ENCODE measurements around the gene RPS5. TPM values are rescaled to one million over a fixed set of nuclear protein-coding genes. Genes with fewer than 3 reads are reported as not detected.

RPS5 gene
- total RNA-seq, 2 experiments from 2014 or later, result 1,234 to 1,535 TPM

- Mint-ChIP-seq H3K9me3 (ENCODE audit: low read depth) (no peaks in the 10 kb centered on the region), H3K36me3 (ENCODE audit: low read depth) (no peaks in the 10 kb centered on the region), H3K4me3 (peak overlapping the region; percentile 91), H3K27ac (peak overlapping the region; percentile 94), H3K4me1 (peaks cover 15% of the 10 kb centered on the region), H3K27me3 (no peaks in the 10 kb centered on the region)
- CTCF ChIA-PET, result interaction anchor here (0.6 kb wide), 1 partner anchor 181 kb away, joined by 3 read pairs; no protein-coding TSS in a partner anchor
- intact Hi-C loops (cut with DNase I, micrococcal nuclease), result loop anchor here in 1 of 2 experiments (1.0 to 2.0 kb wide), 5 partner anchors 18 to 161 kb away; partner anchors contain the start of genes ERVK3-1, ZNF497 and ZNF544
- DNase-seq (no peak), ATAC-seq (no peak)
- POLR2A ChIA-PET, result no interaction called here
These were observed 6.9 kb upstream of the RPS5 start for GRCh38 chr19:58380037-58380661.

GRCh38 chr19:58380662-58381459 lies 6.2 kb upstream of the RPS5 start, which contains the start of gene ZNF837:
Gene ZNF837, minus strand, starts transcription at chr19:58381030. Its CDS starts 11,698 bp downstream, at chr19:58369332.
- Mint-ChIP-seq H3K27me3 (no peaks in the 10 kb centered on the region), H3K4me3 (peak within 1 kb of the TSS; percentile 91), H3K36me3 (ENCODE audit: low read depth) (no peaks in the 10 kb centered on the region), H3K4me1 (peaks cover 19% of the 10 kb centered on the region), H3K27ac (peak within 1 kb of the TSS; percentile 94), H3K9me3 (ENCODE audit: low read depth) (no peaks in the 10 kb centered on the region)
- intact Hi-C loops (cut with DNase I, micrococcal nuclease), result loop anchor here (1.0 to 2.0 kb wide), 21 partner anchors 19 to 198 kb away; partner anchors contain the start of genes ZNF132 (in 2 of the 2), ZNF497 (in 2 of the 2), ERVK3-1 (in 1 of the 2) and MZF1 (in 1 of the 2)
- POLR2A ChIA-PET, result interaction anchor here (0.7 to 0.8 kb wide), 2 partner anchors 163 to 192 kb away, joined by 3 read pairs; partner anchors contain the start of genes MZF1 and TRIM28
- CTCF ChIA-PET, result interaction anchor here (0.7 kb wide), 1 partner anchor 130 kb away, joined by 3 read pairs; no protein-coding TSS in a partner anchor
- DNase-seq (peak; percentile 99), ATAC-seq (peak; percentile 89)

GRCh38 chr19:58381460-58382212 lies 5.4 kb upstream of the RPS5 start:
- Mint-ChIP-seq H3K4me3 (peak overlapping the region; percentile 91), H3K36me3 (ENCODE audit: low read depth) (no peaks in the 10 kb centered on the region), H3K9me3 (ENCODE audit: low read depth) (no peaks in the 10 kb centered on the region), H3K27ac (peak overlapping the region; percentile 85), H3K27me3 (no peaks in the 10 kb centered on the region), H3K4me1 (peaks cover 19% of the 10 kb centered on the region)
- ATAC-seq (no peak), DNase-seq (no peak)
- POLR2A ChIA-PET, result interaction anchor here (0.7 to 1.3 kb wide), 3 partner anchors 27 to 192 kb away, joined by 3 to 5 read pairs (median 3); partner anchors contain the start of genes MZF1, TRIM28 and ZNF584
- CTCF ChIA-PET, result interaction anchor here (0.7 kb wide), 1 partner anchor 131 kb away, joined by 3 read pairs; no protein-coding TSS in a partner anchor
- intact Hi-C loops (cut with DNase I, micrococcal nuclease), result loop anchor here (1.0 to 2.0 kb wide), 19 partner anchors 19 to 198 kb away; partner anchors contain the start of genes ZNF132 (in 2 of the 2), MZF1 (in 1 of the 2), TRIM28 (in 1 of the 2) and ZBTB45 (in 1 of the 2)

GRCh38 chr19:58382997-58383603 lies 4.0 kb upstream of the RPS5 start:
- Mint-ChIP-seq H3K4me3 (peak overlapping the region; percentile 91), H3K27me3 (no peaks in the 10 kb centered on the region), H3K4me1 (peaks cover 23% of the 10 kb centered on the region), H3K36me3 (ENCODE audit: low read depth) (peaks cover 12% of the 10 kb centered on the region), H3K9me3 (ENCODE audit: low read depth) (no peaks in the 10 kb centered on the region), H3K27ac (no peak overlapping the region)
- DNase-seq (no peak), ATAC-seq (no peak)
- ChIA-PET CTCF (no interaction called here), POLR2A (no interaction called here)
- intact Hi-C loops (cut with DNase I, micrococcal nuclease), result no loop called here

GRCh38 chr19:58385313-58385890 lies 1.7 kb upstream of the RPS5 start:
- H3K36me3 Mint-ChIP-seq (ENCODE audit: low read depth), result peaks cover 28% of the 10 kb centered on the region
- H3K9me3 Mint-ChIP-seq (ENCODE audit: low read depth), result no peaks in the 10 kb centered on the region
- DNase-seq, result no peak
- CTCF ChIA-PET, result interaction anchor here (0.8 kb wide), 1 partner anchor 22 kb away, joined by 3 read pairs; no protein-coding TSS in a partner anchor
- intact Hi-C loops (cut with DNase I, micrococcal nuclease), result loop anchor here in 1 of 2 experiments (5.0 kb wide), 2 partner anchors 78 to 92 kb away; partner anchors contain the start of genes ERVK3-1 and ZNF446
- H3K4me3 Mint-ChIP-seq, result peak overlapping the region; percentile 96
- H3K27me3 Mint-ChIP-seq, result no peaks in the 10 kb centered on the region
- POLR2A ChIA-PET, result interaction anchor here (1.0 kb wide), 1 partner anchor 23 kb away, joined by 3 read pairs; the partner anchor contains the start of gene ZNF497
- no peak for ATAC-seq
- H3K4me1 Mint-ChIP-seq, result peaks cover 27% of the 10 kb centered on the region
- H3K27ac Mint-ChIP-seq, result peak overlapping the region; percentile 97

- ChIA-PET POLR2A (interaction anchor here (1.0 kb wide), 1 partner anchor 24 kb away, joined by 3 read pairs; the partner anchor contains the start of gene ZNF497), CTCF (no interaction called here)
- H3K27me3 Mint-ChIP-seq, result no peaks in the 10 kb centered on the region
- intact Hi-C loops (cut with DNase I, micrococcal nuclease), result loop anchor here in 1 of 2 experiments (2.0 to 5.0 kb wide), 4 partner anchors 15 to 91 kb away; partner anchors contain the start of genes ERVK3-1, ZNF446 and ZNF584
- peak overlapping the region; percentile 97 for H3K27ac Mint-ChIP-seq
- peaks cover 32% of the 10 kb centered on the region for H3K4me1 Mint-ChIP-seq
- peaks cover 34% of the 10 kb centered on the region for H3K36me3 Mint-ChIP-seq (ENCODE audit: low read depth)
- H3K9me3 Mint-ChIP-seq (ENCODE audit: low read depth), result no peaks in the 10 kb centered on the region
- DNase-seq (peak; percentile 56), ATAC-seq (peak; percentile 4)
- peak overlapping the region; percentile 96 for H3K4me3 Mint-ChIP-seq
These were observed 1.0 kb upstream of the RPS5 start for GRCh38 chr19:58385891-58386575.

GRCh38 chr19:58387338-58388174 lies 487 bp downstream of the RPS5 start:
- peak overlapping the region; percentile 96 for H3K4me3 Mint-ChIP-seq
- H3K36me3 Mint-ChIP-seq (ENCODE audit: low read depth), result peaks cover 44% of the 10 kb centered on the region
- no peak for DNase-seq
- no peaks in the 10 kb centered on the region for H3K27me3 Mint-ChIP-seq
- peak overlapping the region; percentile 97 for H3K27ac Mint-ChIP-seq
- intact Hi-C loops (cut with DNase I, micrococcal nuclease), result loop anchor here (1.0 to 5.0 kb wide), 18 partner anchors 13 to 385 kb away; partner anchors contain the start of genes ERVK3-1 (in 2 of the 2), ZNF446 (in 2 of the 2), ZNF584 (in 2 of the 2) and MZF1 (in 1 of the 2)
- no peaks in the 10 kb centered on the region for H3K9me3 Mint-ChIP-seq (ENCODE audit: low read depth)
- ChIA-PET POLR2A (interaction anchor here (0.6 kb wide), 1 partner anchor 118 kb away, joined by 3 read pairs; no protein-coding TSS in a partner anchor), CTCF (interaction anchor here (0.6 to 0.7 kb wide), 2 partner anchors 71 to 139 kb away, joined by 3 read pairs; no protein-coding TSS in a partner anchor)
- H3K4me1 Mint-ChIP-seq, result peaks cover 32% of the 10 kb centered on the region
- no peak for ATAC-seq

GRCh38 chr19:58388175-58388526 lies 1.1 kb downstream of the RPS5 start:
- POLR2A ChIA-PET, result interaction anchor here (0.6 kb wide), 1 partner anchor 118 kb away, joined by 3 read pairs; no protein-coding TSS in a partner anchor
- H3K4me3 Mint-ChIP-seq, result peak overlapping the region; percentile 96
- DNase-seq (no peak), ATAC-seq (no peak)
- no peaks in the 10 kb centered on the region for H3K9me3 Mint-ChIP-seq (ENCODE audit: low read depth)
- CTCF ChIA-PET, result interaction anchor here (0.7 kb wide), 1 partner anchor 71 kb away, joined by 3 read pairs; no protein-coding TSS in a partner anchor
- H3K27me3 Mint-ChIP-seq, result no peaks in the 10 kb centered on the region
- peak overlapping the region; percentile 97 for H3K27ac Mint-ChIP-seq
- intact Hi-C loops (cut with DNase I, micrococcal nuclease), result loop anchor here in 1 of 2 experiments (5.0 kb wide), 2 partner anchors 81 to 89 kb away; partner anchors contain the start of genes ERVK3-1 and ZNF446
- peaks cover 34% of the 10 kb centered on the region for H3K4me1 Mint-ChIP-seq
- H3K36me3 Mint-ChIP-seq (ENCODE audit: low read depth), result peaks cover 50% of the 10 kb centered on the region
